Left kidney (tissue), 2 donors: Measurements from ENCODE around the gene KRT31. TPM values are rescaled to one million over a fixed set of nuclear protein-coding genes. Genes with fewer than 3 reads are reported as not detected.
"Not testable (repeated sequence)": the region's sequence is repeated elsewhere in the genome, so short reads cannot be mapped to it uniquely, and the experiment has no call there.

Source experiments
- DNase-seq: peaks from one replicate; pipeline ENCODE4 v3.0.0-alpha.2; 2013
- polyA plus RNA-seq: library from polyadenylated mRNA; unstranded; fragments of 120-200 nt; gene quantifications from one replicate; pipeline ENCODE4 v1.2.1, GENCODE V29; 2013; ENCODE audit not compliant: insufficient read length

The KRT31 gene
- polyA plus RNA-seq, 1 donor, result not detected

- no peak for DNase-seq
Measured at GRCh38 chr17:41387670-41388069, 9.7 kb downstream of the KRT31 start.

- DNase-seq, result no peak
Measured at GRCh38 chr17:41386227-41386626, 11.2 kb downstream of the KRT31 start.

GRCh38 chr17:41383690-41384089 is 13.7 kb downstream of the KRT31 start:
- no peak for DNase-seq

- no peak for DNase-seq
Measured at GRCh38 chr17:41382394-41382793, 15.0 kb downstream of the KRT31 start.

- DNase-seq, result not testable (repeated sequence)
Measured at GRCh38 chr17:41381943-41382342, 15.5 kb downstream of the KRT31 start, which contains the start of gene KRT34. TSS of gene KRT34 (minus strand) at chr17:41382306. CDS start at chr17:41382246, 60 bp downstream.

- DNase-seq, result not testable (repeated sequence)
Measured at GRCh38 chr17:41380091-41380490, 17.3 kb downstream of the KRT31 start.

- DNase-seq, result peak; percentile 7
Measured at GRCh38 chr17:41377546-41377945, 19.9 kb downstream of the KRT31 start.

GRCh38 chr17:41369713-41370112 is 27.7 kb downstream of the KRT31 start, which contains the start of gene KRT33B:
TSS of gene KRT33B (minus strand) at chr17:41369813. CDS start at chr17:41369750, 63 bp downstream.
- no peak for DNase-seq

- no peak for DNase-seq
Measured at GRCh38 chr17:41369023-41369422, 28.4 kb downstream of the KRT31 start.

- DNase-seq, result no peak
Measured at GRCh38 chr17:41367426-41368075, 29.9 kb downstream of the KRT31 start.

GRCh38 chr17:41366070-41366469 is 31.3 kb downstream of the KRT31 start:
- DNase-seq, result no peak

- no peak for DNase-seq
Measured at GRCh38 chr17:41363881-41364280, 33.5 kb downstream of the KRT31 start.

GRCh38 chr17:41360296-41360995 is 37.0 kb downstream of the KRT31 start:
- no peak for DNase-seq

- DNase-seq, result no peak
Measured at GRCh38 chr17:41354536-41354935, 42.9 kb downstream of the KRT31 start.

GRCh38 chr17:41352597-41353366 is 44.6 kb downstream of the KRT31 start:
- DNase-seq, result no peak

GRCh38 chr17:41351177-41351576 is 46.2 kb downstream of the KRT31 start:
- DNase-seq, result no peak

GRCh38 chr17:41350381-41350878 is 47.0 kb downstream of the KRT31 start, which contains the start of gene KRT33A:
TSS of gene KRT33A (minus strand) at chr17:41350828. CDS start at chr17:41350767, 61 bp downstream.
- DNase-seq, result not testable (repeated sequence)

- DNase-seq, result no peak
Measured at GRCh38 chr17:41347869-41348760, 49.3 kb downstream of the KRT31 start.

- DNase-seq, result not testable (repeated sequence)
Measured at GRCh38 chr17:41346421-41346820, 51.0 kb downstream of the KRT31 start.

- DNase-seq, result no peak
Measured at GRCh38 chr17:41345992-41346391, 51.4 kb downstream of the KRT31 start.
